GM23338 (cell line): ENCODE results near the gene GRAMD4.

ENCODE experiments used
- CREB1 ChIP-seq: fragments of 250-450 bp; sonication (Bioruptor Pico); IDR thresholded peaks from 2 replicates; pipeline ENCODE4 v1.5.0; 2020; ENCODE audit warnings: low read depth, mild to moderate bottlenecking, moderate library complexity
- CTCF ChIP-seq, 2 experiments: fragments of 200-600 bp in 1 of 2; sonication (generic) in 1 of 2; conservative IDR thresholded peaks; 2 replicates each; pipeline versions ENCODE4 v1.5.1 to v1.6.1; 2016 to 2017; ENCODE audit warnings: antibody characterized with exemption in 2 of 2, low read depth in 2 of 2, mild to moderate bottlenecking in 2 of 2, moderate library complexity in 1 of 2
- ETS1 ChIP-seq: IDR thresholded peaks from 2 replicates; pipeline ENCODE4 v1.6.1; 2016; ENCODE audit warnings: antibody characterized with exemption
- EZH2 ChIP-seq: fragments of 200-600 bp; sonication (generic); IDR thresholded peaks from one replicate; pipeline ENCODE4 v1.8.0; 2017; ENCODE audit warnings: antibody characterized with exemption, mild to moderate bottlenecking, low read depth; ENCODE audit not compliant: unreplicated experiment
- EZH2phosphoT487 ChIP-seq: fragments of 200-600 bp; sonication (generic); IDR thresholded peaks from one replicate; pipeline ENCODE4 v1.8.1; 2018; ENCODE audit warnings: antibody characterized with exemption; ENCODE audit not compliant: unreplicated experiment
- JUNB ChIP-seq: IDR thresholded peaks from one replicate; pipeline ENCODE4 v1.6.1; 2016; ENCODE audit warnings: antibody characterized with exemption; ENCODE audit not compliant: unreplicated experiment
- NANOG ChIP-seq: IDR thresholded peaks from 2 replicates; pipeline ENCODE4 v1.6.1; 2016; ENCODE audit warnings: antibody characterized with exemption, borderline replicate concordance
- POLR2AphosphoS5 ChIP-seq: IDR thresholded peaks from 2 replicates; pipeline ENCODE4 v1.6.1; 2016; ENCODE audit warnings: antibody characterized with exemption, low read depth
- REST ChIP-seq: IDR thresholded peaks from one replicate; pipeline ENCODE4 v1.6.1; 2018; ENCODE audit warnings: antibody characterized with exemption; ENCODE audit not compliant: unreplicated experiment
- STAT1 ChIP-seq: IDR thresholded peaks from one replicate; pipeline ENCODE4 v1.6.1; 2016; ENCODE audit warnings: antibody characterized with exemption; ENCODE audit not compliant: unreplicated experiment
- ZNF114 ChIP-seq: fragments of 250-450 bp; sonication (Bioruptor Pico); IDR thresholded peaks from 2 replicates; pipeline ENCODE4 v1.5.0; 2020; ENCODE audit warnings: mild to moderate bottlenecking, moderate library complexity
- ZNF331 ChIP-seq: fragments of 250-450 bp; sonication (Bioruptor Pico); IDR thresholded peaks from 2 replicates; pipeline ENCODE4 v1.5.0; 2020; ENCODE audit warnings: low read depth, mild to moderate bottlenecking, moderate library complexity
- ZNF462 ChIP-seq: fragments of 250-450 bp; sonication (Bioruptor Pico); IDR thresholded peaks from 2 replicates; pipeline ENCODE4 v1.5.0; 2020; ENCODE audit warnings: mild to moderate bottlenecking, moderate library complexity

GRCh38 chr22:46695346-46696228 lies 75.4 kb downstream of the GRAMD4 start:
- TF ChIP-seq CTCF (conservative IDR thresholded peaks at IDR 0.05; ENCODE audit: low read depth in 2 of 2), result no peak
- TF ChIP-seq EZH2, result no peak
- no peak for TF ChIP-seq ZNF331
- TF ChIP-seq JUNB, result no peak
- no peak for TF ChIP-seq EZH2phosphoT487
- no peak for TF ChIP-seq REST
- TF ChIP-seq POLR2AphosphoS5, result no peak
- no peak for TF ChIP-seq ZNF462 (CRISPR knock-in tag)
- TF ChIP-seq ZNF114, result no peak
- TF ChIP-seq CREB1 (CRISPR knock-in tag), result no peak
- TF ChIP-seq STAT1, result no peak
- TF ChIP-seq NANOG, result no peak
- TF ChIP-seq ETS1, result no peak
